Panc1 (cell line): Measurements from ENCODE around the gene RAB3D. TPM values are rescaled to one million over a fixed set of nuclear protein-coding genes. Genes with fewer than 3 reads are reported as not detected.
A peak's percentile ranks its signal among the peaks of the same experiment; 100 is the strongest.

Experiments used
- ATAC-seq: fragments of 200-7000 bp; cut with Tn5 transposase; 2 replicates; pipeline ENCODE4 v1.9.1; 2020; ENCODE audit warnings: mild to moderate bottlenecking, moderate library complexity
- BruUV-seq: library from RNA; stranded (reverse); fragments of 400-500 nt; replicated peaks from 2 replicates; lab custom pipeline; 2021; lab: Mats Ljungman, UMichigan
- CTCF ChIA-PET: fragments of 300-600 bp; sonication (Branson Sonifier 250); formaldehyde crosslinking; loops from one replicate; lab custom pipeline; 2022; ENCODE audit warnings: antibody characterized with exemption; lab: Charles Lee
- POLR2A ChIA-PET: fragments of 300-600 bp; sonication (Branson Sonifier 250); formaldehyde crosslinking; loops from one replicate; lab custom pipeline; 2022; ENCODE audit warnings: antibody characterized with exemption; lab: Charles Lee
- DNase-seq: peaks from one replicate; pipeline ENCODE4 v3.0.0-alpha.2; 2010; ENCODE audit warnings: low read depth, low spot score
- H3K27ac ChIP-seq: 2 replicates; pipeline ENCODE4 v1.5.1; 2011; ENCODE audit warnings: mild to moderate bottlenecking, low read length, inconsistent platforms
- H3K27me3 ChIP-seq: fragments of 200-500 bp; sonication (Bioruptor generic); 2 replicates; pipeline ENCODE4 v1.6.0; 2014; ENCODE audit warnings: low read length, inconsistent platforms; ENCODE audit not compliant: control insufficient read depth, insufficient read depth
- H3K36me3 ChIP-seq: fragments of 200-500 bp; sonication (Bioruptor generic); 2 replicates; pipeline ENCODE4 v1.5.1; 2014; ENCODE audit warnings: inconsistent platforms, mild to moderate bottlenecking, low read length, moderate library complexity; ENCODE audit not compliant: control insufficient read depth, insufficient read depth
- H3K4me1 ChIP-seq: 2 replicates; pipeline ENCODE4 v1.5.1; 2011; ENCODE audit warnings: inconsistent platforms, mild to moderate bottlenecking, low read length, moderate library complexity; ENCODE audit not compliant: control insufficient read depth, insufficient read depth
- H3K4me3 ChIP-seq, 2 experiments: 2 replicates each; pipeline ENCODE4 v1.5.1; 2011 to 2012; ENCODE audit warnings: low read depth in 2 of 2, low read length in 2 of 2, mild to moderate bottlenecking in 2 of 2, inconsistent platforms in 1 of 2, moderate library complexity in 1 of 2
- H3K9me3 ChIP-seq: fragments of 200-500 bp; sonication (Bioruptor generic); 2 replicates; pipeline ENCODE4 v1.5.1; 2014; ENCODE audit warnings: low read depth, mild to moderate bottlenecking, inconsistent platforms, low read length, moderate library complexity; ENCODE audit not compliant: control insufficient read depth, insufficient read depth
- CTCF ChIP-seq: fragments of 450-650 bp; IDR thresholded peaks from 2 replicates; pipeline ENCODE4 v1.5.1; 2017; ENCODE audit warnings: mild to moderate bottlenecking
- POLR2AphosphoS5 ChIP-seq: IDR thresholded peaks from 2 replicates; pipeline ENCODE4 v1.6.1; 2012; ENCODE audit warnings: mild to moderate bottlenecking, low read depth, low read length, moderate library complexity
- REST ChIP-seq, 2 experiments: IDR thresholded peaks; 2 replicates each; pipeline ENCODE4 v1.6.1; 2011 to 2012; ENCODE audit warnings: low read depth in 2 of 2, control low read depth in 1 of 2, low read length in 1 of 2, mild to moderate bottlenecking in 1 of 2, moderate library complexity in 1 of 2; ENCODE audit not compliant: insufficient read depth in 1 of 2
- SIN3A ChIP-seq: IDR thresholded peaks from 2 replicates; pipeline ENCODE4 v1.6.1; 2012; ENCODE audit warnings: low read depth, mild to moderate bottlenecking, low read length, moderate library complexity, borderline replicate concordance; ENCODE audit not compliant: insufficient read depth
- TCF7L2 ChIP-seq: IDR thresholded peaks from 2 replicates; pipeline ENCODE4 v1.6.1; 2011; ENCODE audit warnings: mild to moderate bottlenecking, low read depth, low read length, inconsistent platforms
- in situ Hi-C: cut with HindIII; loops from 2 replicates; pipeline ENCODE4 v1.10.0; 2016; ENCODE audit warnings: low sequenced_read_pairs, low pct_unique_long_range_greater_than_20kb
- intact Hi-C: fragments of 100-400 bp; cut with micrococcal nuclease; formaldehyde crosslinking; loops from one replicate; pipeline ENCODE4 v1.10.0; 2022; ENCODE audit not compliant: unreplicated experiment
- total RNA-seq: library from RNA; stranded (reverse); gene quantifications from one replicate; pipeline ENCODE4 v1.2.1, GENCODE V29; 2021; ENCODE audit not compliant: unreplicated experiment

The RAB3D gene
- total RNA-seq, 1 experiment from 2014 or later = 46.6 TPM

GRCh38 chr19:11364935-11365334 is 25.5 kb upstream of the RAB3D start:
- POLR2A ChIA-PET = no interaction called here

DNA sequence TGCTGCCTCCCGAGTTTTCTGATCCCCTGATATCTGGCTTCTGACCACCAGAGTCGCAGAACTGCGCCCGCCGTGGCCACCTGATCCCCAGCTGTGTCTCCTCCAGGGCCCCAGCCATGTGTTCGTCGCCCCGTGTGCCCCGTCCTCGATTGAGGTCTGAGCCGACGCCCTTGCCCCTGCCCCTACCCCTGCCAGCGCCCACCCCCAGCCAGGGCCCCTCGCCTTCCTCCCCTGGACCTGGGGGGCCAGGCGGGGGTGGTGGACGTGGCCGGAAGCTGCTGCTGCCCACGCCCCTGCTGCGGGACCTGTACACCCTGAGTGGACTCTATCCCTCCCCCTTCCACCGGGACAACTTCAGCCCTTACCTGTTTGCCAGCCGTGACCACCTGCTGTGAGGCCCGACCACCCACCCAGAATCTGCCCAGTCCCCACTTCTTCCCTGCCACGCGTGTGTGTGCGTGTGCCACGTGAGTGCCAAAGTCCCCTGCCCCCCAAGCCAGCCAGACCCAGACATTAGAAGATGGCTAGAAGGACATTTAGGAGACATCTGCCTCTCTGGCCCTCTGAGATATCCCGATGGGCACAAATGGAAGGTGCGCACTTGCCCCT is 24.9 kb upstream of the RAB3D start:
- ChIA-PET POLR2A (no interaction called here), CTCF (interaction anchor here (0.6 kb wide), 1 partner anchor 145 kb away, joined by 4 read pairs; no protein-coding TSS in a partner anchor)
- no TSS peak for BruUV-seq
- ATAC-seq (no peak), DNase-seq (no peak)
- Histone ChIP-seq H3K27me3 (no peaks in the 10 kb centered on the region), H3K36me3 (no peaks in the 10 kb centered on the region), H3K9me3 (no peaks in the 10 kb centered on the region), H3K27ac (no peak overlapping the region), H3K4me1 (no peaks in the 10 kb centered on the region), H3K4me3 (no peak overlapping the region)
- in situ Hi-C loops = no loop called here
- intact Hi-C loops = no loop called here
- no peak for TF ChIP-seq REST (IDR thresholded peaks at IDR 0.05; ENCODE audit: insufficient read depth in 1 of 2, low read depth in 2 of 2, low read length in 1 of 2)
- no peak for TF ChIP-seq SIN3A

More at GRCh38 chr19:11364935-11365334, 25.5 kb upstream of the RAB3D start:
- Histone ChIP-seq H3K4me3 (no peak overlapping the region), H3K27me3 (no peaks in the 10 kb centered on the region), H3K4me1 (no peaks in the 10 kb centered on the region), H3K27ac (no peak overlapping the region), H3K9me3 (no peaks in the 10 kb centered on the region), H3K36me3 (no peaks in the 10 kb centered on the region)
- in situ Hi-C loops = no loop called here
- TSS peak; percentile 89 for BruUV-seq
- ATAC-seq (no peak), DNase-seq (no peak)
- intact Hi-C loops = no loop called here
- TF ChIP-seq TCF7L2 = no peak
- no peak for TF ChIP-seq POLR2AphosphoS5
- no peak for TF ChIP-seq SIN3A
- TF ChIP-seq CTCF = no peak
- TF ChIP-seq REST (IDR thresholded peaks at IDR 0.05; ENCODE audit: insufficient read depth in 1 of 2, low read depth in 2 of 2, low read length in 1 of 2) = no peak
- CTCF ChIA-PET = no interaction called here
